Measurements from ENCODE around the gene KIF26B. TPM values are rescaled to one million over a fixed set of nuclear protein-coding genes. Genes with fewer than 3 reads are reported as not detected.

The KIF26B gene
- total RNA-seq, 3 donors from 2014 or later = 0.03 to 0.24 (median 0.10) TPM

- H3K27me3 Mint-ChIP-seq (ENCODE audit: low read depth) = peaks cover 8% of the 10 kb centered on the region
- no peak overlapping the region for H3K4me3 Mint-ChIP-seq
- H3K9me3 Mint-ChIP-seq = no peaks in the 10 kb centered on the region
- DNase-seq (no peak), ATAC-seq (no peak)
- no peaks in the 10 kb centered on the region for H3K4me1 Mint-ChIP-seq (ENCODE audit: low read depth)
- no peaks in the 10 kb centered on the region for H3K36me3 Mint-ChIP-seq (ENCODE audit: insufficient read depth)
Measured at GRCh38 chr1:245294020-245294419, 139.2 kb downstream of the KIF26B start.

DNA sequence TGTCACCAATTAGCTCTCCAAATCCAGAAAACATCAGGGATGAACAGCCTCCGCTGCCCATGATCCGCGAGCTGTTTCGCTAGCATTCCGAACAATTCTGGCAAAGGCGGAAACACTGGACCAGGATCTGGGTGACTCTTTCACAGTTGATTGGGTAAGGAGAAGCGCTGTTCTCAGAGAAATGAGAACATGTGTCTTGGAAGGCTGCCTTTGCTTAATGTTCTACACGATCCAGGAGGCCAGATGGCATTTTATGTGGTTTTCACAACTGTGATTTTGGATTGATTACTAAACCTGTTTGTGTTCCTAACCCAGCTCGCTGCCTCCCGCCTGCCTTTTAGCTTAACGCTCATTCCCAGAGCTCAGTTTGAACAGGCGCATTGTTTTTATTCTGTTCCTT is 144.0 kb downstream of the KIF26B start:
- no peaks in the 10 kb centered on the region for H3K4me1 Mint-ChIP-seq (ENCODE audit: low read depth)
- H3K27me3 Mint-ChIP-seq (ENCODE audit: low read depth) = peaks cover 11% of the 10 kb centered on the region
- DNase-seq (no peak), ATAC-seq (no peak)
- H3K4me3 Mint-ChIP-seq = no peak overlapping the region
- no peaks in the 10 kb centered on the region for H3K9me3 Mint-ChIP-seq
- no peaks in the 10 kb centered on the region for H3K36me3 Mint-ChIP-seq (ENCODE audit: insufficient read depth)

- peaks cover 11% of the 10 kb centered on the region for H3K27me3 Mint-ChIP-seq (ENCODE audit: low read depth)
- DNase-seq (no peak), ATAC-seq (no peak)
- H3K4me3 Mint-ChIP-seq = no peak overlapping the region
- H3K4me1 Mint-ChIP-seq (ENCODE audit: low read depth) = no peaks in the 10 kb centered on the region
- no peaks in the 10 kb centered on the region for H3K36me3 Mint-ChIP-seq (ENCODE audit: insufficient read depth)
- H3K9me3 Mint-ChIP-seq = peaks cover 4% of the 10 kb centered on the region
Measured at GRCh38 chr1:245301162-245301580, 146.4 kb downstream of the KIF26B start.

DNA sequence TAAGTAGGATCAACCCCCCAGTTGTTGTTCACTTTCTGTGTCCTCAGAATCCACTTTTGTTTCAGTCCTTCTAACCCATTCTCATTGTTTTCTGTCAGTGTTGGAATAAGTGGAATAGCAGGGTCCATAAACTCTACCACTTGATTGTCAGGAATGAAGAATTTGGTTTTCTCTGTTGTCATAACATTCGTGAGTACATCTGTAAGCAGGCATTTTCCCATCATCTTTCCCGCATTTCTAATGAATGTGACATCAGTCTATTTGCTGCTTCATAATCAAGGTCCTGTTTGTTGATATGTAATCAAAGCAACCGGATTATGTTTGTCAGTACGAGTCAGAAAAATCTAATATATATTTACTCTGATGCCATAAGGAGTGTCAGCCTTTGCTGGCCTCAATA is 147.1 kb downstream of the KIF26B start:
- H3K4me1 Mint-ChIP-seq (ENCODE audit: low read depth) = no peaks in the 10 kb centered on the region
- H3K27me3 Mint-ChIP-seq (ENCODE audit: low read depth) = peaks cover 11% of the 10 kb centered on the region
- H3K4me3 Mint-ChIP-seq = no peak overlapping the region
- no peaks in the 10 kb centered on the region for H3K36me3 Mint-ChIP-seq (ENCODE audit: insufficient read depth)
- no peak for DNase-seq
- H3K9me3 Mint-ChIP-seq = peaks cover 4% of the 10 kb centered on the region
- no peak for ATAC-seq

DNA sequence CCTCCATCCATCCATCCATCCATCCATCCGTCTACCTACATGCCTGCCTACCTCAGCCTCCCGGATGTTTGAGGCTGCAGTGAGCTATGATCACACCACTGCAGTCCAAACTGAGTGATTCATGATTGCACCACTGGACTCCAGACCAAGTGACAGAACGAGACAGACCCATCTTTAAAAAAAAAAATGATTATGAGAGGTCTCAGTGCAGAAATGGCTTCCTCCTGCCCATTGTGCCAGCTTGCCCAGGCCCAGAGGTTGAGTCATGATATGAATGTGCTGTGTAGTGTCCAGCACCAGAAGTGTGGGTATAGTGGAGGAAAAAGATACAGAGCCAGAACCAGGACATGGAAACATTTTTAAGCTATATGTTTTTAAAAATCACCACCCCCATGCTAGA is 149.9 kb downstream of the KIF26B start:
- ATAC-seq (no peak), DNase-seq (no peak)
- no peaks in the 10 kb centered on the region for H3K4me1 Mint-ChIP-seq (ENCODE audit: low read depth)
- H3K4me3 Mint-ChIP-seq = no peak overlapping the region
- peaks cover 4% of the 10 kb centered on the region for H3K9me3 Mint-ChIP-seq
- H3K27me3 Mint-ChIP-seq (ENCODE audit: low read depth) = peaks cover 11% of the 10 kb centered on the region
- H3K36me3 Mint-ChIP-seq (ENCODE audit: insufficient read depth) = no peaks in the 10 kb centered on the region

DNA sequence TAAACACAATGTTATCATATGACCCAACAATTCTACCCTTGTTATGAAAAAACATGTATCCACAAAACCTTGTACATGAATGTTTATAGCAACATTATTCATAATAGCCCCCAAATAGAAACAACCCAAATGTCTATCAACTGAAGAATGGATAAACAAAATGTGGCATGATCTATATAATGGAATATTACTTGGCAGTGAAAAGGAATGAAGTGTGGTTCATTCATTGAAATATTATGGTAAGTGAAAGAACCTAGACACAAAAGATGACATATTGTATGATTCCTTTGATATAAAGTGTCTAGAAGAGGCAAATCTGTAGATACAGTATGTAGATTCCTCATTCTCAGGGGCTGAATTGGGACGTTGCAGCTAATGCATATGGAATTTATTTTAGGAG is 151.2 kb downstream of the KIF26B start:
- H3K27me3 Mint-ChIP-seq (ENCODE audit: low read depth) = peaks cover 11% of the 10 kb centered on the region
- H3K9me3 Mint-ChIP-seq = peaks cover 4% of the 10 kb centered on the region
- H3K4me1 Mint-ChIP-seq (ENCODE audit: low read depth) = peaks cover 8% of the 10 kb centered on the region
- DNase-seq (no peak), ATAC-seq (no peak)
- H3K36me3 Mint-ChIP-seq (ENCODE audit: insufficient read depth) = no peaks in the 10 kb centered on the region
- H3K4me3 Mint-ChIP-seq = no peak overlapping the region

DNA sequence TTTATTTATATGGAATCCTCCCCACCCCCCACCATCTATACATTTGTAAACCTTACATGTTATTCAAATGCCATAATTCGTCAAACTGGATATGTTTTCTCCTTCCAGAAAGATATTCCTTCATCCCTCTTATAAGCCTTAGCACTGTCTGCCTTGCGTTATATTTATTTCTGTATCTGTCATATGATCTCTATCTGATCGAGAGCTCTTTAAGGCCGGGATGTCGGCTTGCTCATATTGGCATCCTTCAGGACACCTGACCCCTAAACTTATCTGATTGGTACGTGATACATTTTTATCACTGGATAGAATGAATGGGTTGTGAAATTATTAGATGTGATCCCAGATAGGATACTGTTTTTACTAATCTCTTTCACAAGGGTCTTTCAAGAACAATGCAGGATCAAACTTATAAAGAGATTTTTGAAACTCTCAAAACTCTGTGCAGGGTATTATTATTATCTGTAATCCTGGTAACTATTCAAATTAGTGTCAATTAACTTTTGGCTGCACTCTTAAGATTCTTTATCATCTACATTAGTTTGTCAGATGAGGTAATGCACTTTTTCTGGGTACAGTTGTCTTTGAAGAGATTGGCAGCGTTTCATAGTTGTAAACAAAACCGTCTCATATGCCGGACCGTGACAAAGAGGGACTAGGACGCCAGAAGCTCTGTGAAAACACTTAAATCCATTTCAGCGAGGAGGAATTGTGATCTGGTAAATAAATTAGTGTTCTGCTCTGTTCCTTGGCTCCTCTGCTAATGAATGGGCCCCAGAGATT is 152.0 kb downstream of the KIF26B start:
- H3K9me3 Mint-ChIP-seq = peaks cover 4% of the 10 kb centered on the region
- H3K36me3 Mint-ChIP-seq (ENCODE audit: insufficient read depth) = no peaks in the 10 kb centered on the region
- DNase-seq (no peak), ATAC-seq (no peak)
- H3K27me3 Mint-ChIP-seq (ENCODE audit: low read depth) = peaks cover 6% of the 10 kb centered on the region
- no peak overlapping the region for H3K4me3 Mint-ChIP-seq
- peaks cover 11% of the 10 kb centered on the region for H3K4me1 Mint-ChIP-seq (ENCODE audit: low read depth)

DNA sequence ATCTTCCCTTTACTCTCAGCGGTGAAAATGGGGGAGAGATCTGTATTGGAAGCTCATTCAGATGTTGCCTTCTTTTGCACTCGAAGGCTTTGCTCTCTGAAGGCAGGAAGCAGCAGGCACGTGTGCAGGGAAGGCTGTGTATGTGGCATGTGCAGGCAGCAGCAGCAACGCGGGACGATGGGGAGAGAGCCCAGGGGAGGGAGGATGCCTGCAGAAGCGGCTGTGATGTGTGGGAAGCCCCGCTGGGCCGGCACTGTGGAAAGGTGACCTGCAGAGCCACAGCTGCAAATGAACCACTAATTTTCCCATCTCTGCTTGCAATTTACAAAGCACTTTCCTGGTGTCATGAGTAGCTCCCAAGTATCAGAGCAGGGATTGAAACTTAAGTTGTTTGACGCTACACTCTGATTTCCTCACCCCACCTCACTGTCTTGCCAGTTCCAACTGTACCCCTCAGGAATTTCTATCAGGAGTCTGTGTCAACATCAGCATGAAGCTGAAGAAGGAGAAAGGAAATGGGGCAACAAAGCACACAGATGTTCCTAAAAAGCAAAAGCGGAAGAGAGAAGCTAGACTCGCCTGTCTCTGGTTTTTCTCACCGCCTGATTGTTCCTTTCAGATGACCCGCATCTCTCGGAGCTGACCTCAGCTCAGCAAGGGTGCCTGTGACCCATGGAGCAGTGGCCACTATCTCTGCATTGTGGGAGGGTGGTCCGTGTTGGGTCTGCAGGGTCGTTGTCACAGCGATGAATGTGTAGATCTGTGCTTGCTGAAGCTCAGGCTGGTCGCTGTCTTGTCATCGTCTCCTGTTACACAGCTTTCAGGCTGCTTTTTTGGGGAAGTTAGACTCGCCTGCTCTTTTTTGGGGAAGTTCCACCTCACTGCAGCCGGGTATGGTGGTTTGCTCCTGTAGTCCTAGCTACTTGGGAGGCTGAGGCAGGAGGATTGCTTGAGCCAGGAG is 156.1 kb downstream of the KIF26B start:
- Mint-ChIP-seq H3K4me3 (peak overlapping the region; percentile 62), H3K36me3 (ENCODE audit: insufficient read depth) (no peaks in the 10 kb centered on the region), H3K4me1 (ENCODE audit: low read depth) (peaks cover 11% of the 10 kb centered on the region), H3K9me3 (peaks cover 3% of the 10 kb centered on the region), H3K27me3 (ENCODE audit: low read depth) (peaks cover 6% of the 10 kb centered on the region)
- peak; percentile 28 to 48 for ATAC-seq
- DNase-seq = no peak

DNA sequence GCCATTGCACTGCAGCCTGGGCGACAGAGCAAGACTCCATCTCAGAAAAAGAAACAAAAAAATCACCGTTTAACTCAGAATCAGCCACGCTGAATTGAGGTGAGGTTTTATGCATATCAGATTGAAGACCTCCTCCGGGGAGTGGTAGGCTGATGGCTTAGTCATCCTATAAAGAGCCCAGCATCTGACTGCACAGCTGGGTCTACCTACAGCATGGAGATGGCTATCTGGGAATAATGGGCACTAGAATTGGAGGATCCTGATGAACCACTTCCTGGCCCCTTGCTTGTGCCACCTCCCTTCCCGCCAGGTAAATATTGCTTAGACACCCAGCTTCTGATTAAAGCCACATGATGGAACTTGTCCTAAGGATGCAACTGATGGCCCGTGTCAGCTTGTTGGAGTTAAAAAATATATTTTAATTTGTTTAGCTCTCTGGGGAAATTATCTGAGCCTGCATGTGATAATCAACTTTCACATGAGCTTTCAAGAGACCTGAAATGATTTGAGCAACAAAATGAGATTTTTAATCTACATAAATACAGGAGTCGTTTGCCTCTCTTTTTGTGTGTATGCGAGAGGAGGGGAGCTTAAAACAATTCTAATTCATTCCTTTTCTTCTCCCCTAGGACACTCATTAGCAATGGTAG is 157.2 kb downstream of the KIF26B start:
- Mint-ChIP-seq H3K36me3 (ENCODE audit: insufficient read depth) (no peaks in the 10 kb centered on the region), H3K4me3 (no peak overlapping the region), H3K27me3 (ENCODE audit: low read depth) (peaks cover 6% of the 10 kb centered on the region), H3K4me1 (ENCODE audit: low read depth) (peaks cover 11% of the 10 kb centered on the region), H3K9me3 (no peaks in the 10 kb centered on the region)
- ATAC-seq = no peak
- no peak for DNase-seq

- DNase-seq = no peak
- H3K4me1 Mint-ChIP-seq (ENCODE audit: low read depth) = peaks cover 11% of the 10 kb centered on the region
- H3K27me3 Mint-ChIP-seq (ENCODE audit: low read depth) = peaks cover 6% of the 10 kb centered on the region
- H3K9me3 Mint-ChIP-seq = no peaks in the 10 kb centered on the region
- no peaks in the 10 kb centered on the region for H3K36me3 Mint-ChIP-seq (ENCODE audit: insufficient read depth)
- no peak overlapping the region for H3K4me3 Mint-ChIP-seq
- no peak for ATAC-seq
Measured at GRCh38 chr1:245313576-245313975, 158.8 kb downstream of the KIF26B start.

DNA sequence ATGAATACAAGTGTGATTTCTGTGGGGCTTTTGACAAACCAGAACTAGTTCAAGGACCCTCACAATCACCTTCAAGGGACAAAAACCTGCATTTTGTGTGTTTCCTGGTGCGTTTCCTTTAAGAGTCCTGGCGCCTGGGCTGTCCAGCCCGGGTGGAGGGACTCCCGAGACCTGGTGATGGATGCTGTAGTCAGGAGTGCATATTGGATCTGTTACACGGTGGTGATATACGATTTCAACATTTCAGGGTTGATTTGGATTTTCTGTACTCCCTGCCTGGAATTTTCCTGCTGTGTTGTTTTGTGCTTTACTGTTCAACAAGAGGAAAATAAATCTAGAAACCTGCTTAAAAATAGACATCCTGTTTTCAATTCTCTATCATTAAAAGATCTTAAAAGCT is 162.0 kb downstream of the KIF26B start:
- ATAC-seq = no peak
- Mint-ChIP-seq H3K9me3 (no peaks in the 10 kb centered on the region), H3K27me3 (ENCODE audit: low read depth) (peaks cover 6% of the 10 kb centered on the region)

GRCh38 chr1:245317217-245317616 is 162.4 kb downstream of the KIF26B start:
- DNase-seq (no peak), ATAC-seq (no peak)
- no peak overlapping the region for H3K4me3 Mint-ChIP-seq
- H3K36me3 Mint-ChIP-seq (ENCODE audit: insufficient read depth) = no peaks in the 10 kb centered on the region
- H3K9me3 Mint-ChIP-seq = no peaks in the 10 kb centered on the region
- peaks cover 6% of the 10 kb centered on the region for H3K27me3 Mint-ChIP-seq (ENCODE audit: low read depth)
- H3K4me1 Mint-ChIP-seq (ENCODE audit: low read depth) = no peaks in the 10 kb centered on the region

More for the DNA sequence above, 162.0 kb downstream of the KIF26B start:
- no peaks in the 10 kb centered on the region for H3K4me1 Mint-ChIP-seq (ENCODE audit: low read depth)
- no peak overlapping the region for H3K4me3 Mint-ChIP-seq
- H3K36me3 Mint-ChIP-seq (ENCODE audit: insufficient read depth) = no peaks in the 10 kb centered on the region
- no peak for DNase-seq

DNA sequence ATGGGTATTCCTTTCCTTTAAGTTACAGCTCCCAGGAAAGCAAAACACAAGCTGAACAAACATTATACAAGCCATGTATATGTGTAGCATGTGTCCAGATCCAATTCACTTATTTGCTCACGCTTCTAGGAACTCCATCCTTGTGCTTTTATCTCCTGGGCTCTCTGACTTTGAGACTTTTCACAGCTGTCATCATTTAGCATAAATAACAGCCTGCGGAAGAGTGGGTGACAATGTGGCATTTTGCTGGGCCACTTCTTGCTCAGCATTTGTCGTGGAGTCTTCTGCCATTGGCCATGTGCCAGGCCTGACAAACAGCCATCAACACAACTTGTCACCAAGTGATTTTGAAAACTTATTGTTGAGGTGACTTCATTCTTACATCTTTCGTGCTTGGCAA is 164.3 kb downstream of the KIF26B start:
- Mint-ChIP-seq H3K27me3 (ENCODE audit: low read depth) (no peaks in the 10 kb centered on the region), H3K4me1 (ENCODE audit: low read depth) (no peaks in the 10 kb centered on the region), H3K4me3 (no peak overlapping the region), H3K36me3 (ENCODE audit: insufficient read depth) (no peaks in the 10 kb centered on the region), H3K9me3 (no peaks in the 10 kb centered on the region)
- DNase-seq (no peak), ATAC-seq (no peak)

DNA sequence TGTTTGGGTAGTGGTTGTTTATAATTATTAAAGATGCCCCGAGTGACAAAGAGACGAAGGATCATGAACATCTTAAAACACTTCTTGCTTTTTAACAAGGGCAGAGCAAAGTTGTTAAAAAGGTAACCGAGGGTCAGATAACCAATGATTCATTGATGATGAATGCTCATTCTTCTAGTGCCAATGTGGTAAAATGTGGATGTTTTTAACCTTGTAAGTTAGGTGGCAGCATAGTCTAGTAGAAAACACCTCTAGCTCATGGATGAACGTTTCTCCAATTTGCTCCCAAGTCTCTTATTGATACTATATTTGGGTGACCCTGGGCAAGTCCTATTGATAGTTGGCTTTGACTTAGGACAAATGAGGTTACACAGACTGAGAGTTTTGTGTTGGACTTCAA is 167.9 kb downstream of the KIF26B start:
- H3K9me3 Mint-ChIP-seq = no peaks in the 10 kb centered on the region
- no peak for ATAC-seq
- H3K4me3 Mint-ChIP-seq = no peak overlapping the region
- H3K27me3 Mint-ChIP-seq (ENCODE audit: low read depth) = peaks cover 5% of the 10 kb centered on the region
- DNase-seq = no peak
- no peaks in the 10 kb centered on the region for H3K4me1 Mint-ChIP-seq (ENCODE audit: low read depth)
- H3K36me3 Mint-ChIP-seq (ENCODE audit: insufficient read depth) = no peaks in the 10 kb centered on the region
